ENCODE measurements around the gene TP73.

TP73 gene

DNA sequence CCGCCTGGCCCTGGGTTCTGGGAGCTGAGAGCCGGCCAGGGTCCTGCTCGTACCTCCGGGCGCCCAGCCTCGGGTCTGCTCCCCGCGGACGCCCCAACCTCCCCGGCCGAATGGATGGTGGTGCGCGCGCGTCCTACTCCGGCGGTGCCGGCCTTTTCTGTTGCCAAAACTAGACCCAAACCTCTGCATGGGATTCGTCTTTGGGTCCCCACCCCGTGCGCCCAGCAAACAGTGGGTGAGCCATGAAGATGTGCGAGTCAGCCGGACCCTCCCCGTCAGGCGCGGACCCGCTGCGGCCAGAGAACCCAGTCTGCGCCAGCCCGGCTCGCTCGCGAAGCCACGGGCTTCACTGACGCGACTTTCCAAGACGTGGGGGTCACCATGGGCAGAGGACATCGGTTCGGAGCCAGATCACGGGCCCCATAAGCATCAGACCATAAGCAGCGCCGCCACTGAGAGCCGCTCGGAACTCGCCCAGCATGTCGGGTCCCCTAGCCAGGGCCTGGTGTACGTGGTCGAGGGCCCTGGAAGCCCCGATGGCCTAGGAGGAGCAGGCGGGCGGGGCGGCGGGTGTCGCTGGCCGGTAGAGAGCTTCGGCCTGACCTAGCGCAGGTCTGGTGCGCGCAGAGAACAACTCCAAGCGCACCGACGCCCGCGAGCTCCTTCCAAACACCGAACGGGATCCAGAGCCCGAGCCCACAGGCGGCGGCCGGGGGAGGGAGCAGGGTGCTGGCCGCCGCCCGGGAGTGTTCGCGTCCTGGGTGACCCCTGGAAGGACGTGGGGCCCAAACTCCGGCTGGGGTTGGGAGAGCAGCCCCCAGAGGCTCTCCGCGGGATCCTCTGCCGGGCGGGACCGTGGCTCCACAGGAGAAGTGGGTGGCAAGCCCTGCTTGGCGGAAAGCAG lies 1.0 kb upstream of the TP73 start:
- no peak for DNase-seq (ENCODE audit: low read depth in 2 of 2, low spot score in 1 of 2)

DNA sequence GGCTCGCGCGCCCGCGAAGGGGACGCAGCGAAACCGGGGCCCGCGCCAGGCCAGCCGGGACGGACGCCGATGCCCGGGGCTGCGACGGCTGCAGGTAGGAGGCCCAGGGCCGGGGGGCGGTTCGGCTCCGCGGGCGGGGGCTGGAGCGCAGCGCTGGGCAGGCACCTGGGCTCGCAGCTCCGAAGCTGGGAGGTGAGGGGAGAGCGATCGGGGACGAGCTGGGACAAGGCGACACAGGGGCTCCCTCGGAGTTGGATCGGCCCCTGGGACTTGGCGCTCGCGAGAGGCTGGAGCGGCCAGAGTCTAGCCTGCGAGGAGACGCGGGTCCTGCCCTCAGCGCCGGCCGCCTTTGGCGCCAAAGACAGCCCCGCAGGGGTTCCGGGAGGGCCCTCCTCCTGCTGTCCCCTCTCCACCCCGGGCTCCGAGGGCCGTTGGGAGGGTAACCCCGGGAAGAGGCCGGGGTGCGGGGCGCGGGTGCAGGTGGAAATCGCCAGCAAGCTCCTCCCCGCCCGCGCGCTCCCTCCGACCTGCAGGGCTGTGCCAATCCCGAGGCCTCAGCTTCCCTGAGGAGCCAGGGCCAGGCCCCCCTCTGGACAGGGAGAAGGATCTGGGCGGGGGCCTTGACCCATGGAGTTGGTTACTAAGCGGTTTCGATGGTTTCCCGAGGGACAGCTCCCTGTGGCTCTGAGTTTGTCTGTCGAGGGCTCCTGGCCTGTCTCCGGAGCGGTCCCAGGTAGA lies 401 bp downstream of the TP73 start:
- DNase-seq (ENCODE audit: low read depth in 2 of 2, low spot score in 1 of 2), result no peak

DNA sequence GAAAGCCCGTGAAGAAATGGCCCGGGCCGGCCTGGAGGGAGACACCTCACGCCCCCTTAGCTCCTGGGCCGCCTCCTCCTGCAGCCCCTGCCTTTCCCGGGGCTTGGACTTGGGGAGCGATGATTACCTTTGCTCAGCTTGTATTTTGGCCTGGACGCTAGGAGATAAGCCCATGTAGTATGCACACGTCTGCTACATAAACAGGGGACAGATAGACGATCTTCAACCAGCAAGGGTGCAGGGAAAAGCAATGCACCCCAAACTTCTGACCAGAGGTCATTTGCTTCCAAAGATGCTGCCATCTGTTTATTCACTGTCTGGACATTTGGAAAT lies 936 bp downstream of the TP73 start:
- DNase-seq (ENCODE audit: low read depth in 2 of 2, low spot score in 1 of 2), result no peak

DNA sequence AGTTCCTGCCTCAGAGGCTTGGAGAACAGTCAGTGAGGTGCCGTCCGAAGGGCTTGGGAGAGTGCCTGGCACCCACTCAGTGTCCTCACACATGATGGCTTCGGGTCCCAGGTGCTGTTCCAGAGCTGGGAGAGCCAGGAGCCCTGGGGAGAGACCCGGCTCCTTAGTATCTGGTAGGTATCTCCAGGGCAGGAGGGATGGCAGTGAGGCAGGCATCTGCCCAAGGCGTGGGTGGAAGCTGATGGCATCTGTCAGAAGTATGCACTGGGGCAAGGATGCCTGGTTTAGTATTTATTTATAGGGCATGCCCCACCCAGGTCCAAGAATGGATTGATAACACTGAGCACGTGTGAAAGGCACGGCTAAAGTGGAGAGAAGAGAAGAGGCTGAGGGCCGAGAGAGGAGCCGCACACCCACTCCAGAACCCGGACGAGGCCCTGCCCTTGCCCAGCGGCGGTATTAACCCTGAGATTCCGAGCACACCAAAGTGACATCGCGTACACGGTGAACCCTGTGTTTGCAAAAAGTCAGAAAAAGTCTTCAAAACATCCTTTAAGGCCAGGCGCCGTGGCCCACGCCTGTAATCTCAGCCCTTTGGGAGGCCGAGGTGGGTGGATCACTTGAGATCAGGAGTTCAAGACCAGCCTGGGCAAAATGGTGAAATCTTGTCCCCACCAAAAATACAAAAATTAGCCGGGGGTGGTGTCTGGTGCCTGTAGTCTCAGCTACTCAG lies 2.4 kb downstream of the TP73 start:
- no peak for DNase-seq (ENCODE audit: low read depth in 2 of 2, low spot score in 1 of 2)

DNA sequence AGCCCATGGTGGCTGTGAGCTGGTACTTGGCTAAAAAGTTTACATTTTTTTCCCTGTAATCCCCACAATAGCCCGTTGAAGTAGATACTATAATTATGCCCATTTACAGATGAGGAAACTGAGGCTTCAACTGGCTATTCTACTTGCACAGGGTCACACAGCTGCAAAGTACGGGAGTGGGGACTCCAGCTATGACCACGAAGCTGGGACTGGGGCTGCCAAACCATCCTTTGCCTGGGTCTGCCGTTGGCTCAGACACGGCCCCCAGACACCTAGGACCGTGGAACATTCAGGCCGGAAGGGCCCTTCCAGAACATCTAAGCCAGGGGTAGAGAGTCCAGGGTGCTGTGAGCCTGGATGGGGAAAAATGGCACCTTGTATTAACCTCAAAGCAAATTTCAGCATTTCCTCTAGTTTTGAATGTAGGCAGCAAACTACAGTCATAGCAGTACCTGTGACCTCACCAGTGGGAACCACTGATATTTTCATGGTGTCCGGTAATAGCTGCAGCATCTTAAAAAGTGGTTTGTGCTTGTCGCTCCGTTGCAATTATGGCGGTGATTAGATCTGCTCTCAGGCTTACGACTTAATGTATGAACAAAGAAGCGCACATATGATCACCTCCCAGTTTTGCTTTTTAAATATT lies 4.3 kb downstream of the TP73 start:
- DNase-seq (ENCODE audit: low read depth in 2 of 2, low spot score in 1 of 2), result no peak

DNA sequence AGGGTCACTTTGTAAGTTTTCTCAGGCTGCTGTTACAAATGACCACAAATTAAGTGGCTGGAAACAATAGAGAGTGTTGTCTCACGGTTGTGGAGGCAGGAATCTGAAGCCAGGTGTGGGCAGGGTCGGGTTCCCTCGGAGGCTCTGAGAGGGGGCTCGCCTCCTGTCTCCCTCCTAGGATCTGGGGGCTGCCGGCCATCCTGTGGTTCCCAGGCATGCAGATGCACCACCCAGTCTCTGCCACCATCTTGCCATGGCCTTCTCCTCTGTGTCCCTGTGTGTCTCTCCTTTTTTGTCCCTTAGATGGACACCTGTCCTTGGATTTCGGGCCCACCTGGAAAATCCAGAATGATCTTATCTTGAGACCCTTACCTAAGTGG lies 4.8 kb downstream of the TP73 start:
- DNase-seq (ENCODE audit: low read depth in 2 of 2, low spot score in 1 of 2), result no peak

DNA sequence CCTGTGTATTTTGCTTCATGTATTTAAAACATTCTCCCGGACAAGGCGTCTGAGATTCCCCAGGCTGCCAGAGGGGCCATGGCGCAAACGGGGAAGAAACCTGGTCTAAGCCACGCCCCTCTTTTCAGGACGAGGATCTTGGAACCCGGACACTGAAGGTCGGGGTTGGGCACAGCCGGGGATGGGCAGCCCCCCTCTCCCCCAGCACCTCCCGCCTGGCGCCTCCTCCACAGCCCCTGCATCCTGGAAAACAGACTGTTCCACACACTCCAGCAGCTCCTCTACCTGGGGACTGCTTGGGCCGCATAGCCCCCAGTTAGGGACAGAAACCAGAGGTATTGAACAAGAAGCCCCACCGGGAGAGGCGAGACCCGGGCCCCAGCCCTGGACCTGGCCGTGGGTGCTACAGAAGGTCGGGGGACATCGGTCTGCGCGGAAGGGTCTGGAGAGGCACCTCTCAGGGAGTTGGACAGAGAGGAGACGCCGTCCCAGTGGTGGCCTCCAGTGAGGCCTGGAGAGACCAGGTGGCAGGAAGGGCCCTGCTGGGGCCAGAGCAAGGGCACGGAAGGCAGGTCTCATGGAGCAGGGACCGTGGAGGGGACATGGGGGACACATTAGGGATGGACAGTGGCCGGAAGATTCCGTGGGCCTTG lies 5.4 kb downstream of the TP73 start:
- DNase-seq (ENCODE audit: low read depth in 2 of 2, low spot score in 1 of 2), result no peak

DNA sequence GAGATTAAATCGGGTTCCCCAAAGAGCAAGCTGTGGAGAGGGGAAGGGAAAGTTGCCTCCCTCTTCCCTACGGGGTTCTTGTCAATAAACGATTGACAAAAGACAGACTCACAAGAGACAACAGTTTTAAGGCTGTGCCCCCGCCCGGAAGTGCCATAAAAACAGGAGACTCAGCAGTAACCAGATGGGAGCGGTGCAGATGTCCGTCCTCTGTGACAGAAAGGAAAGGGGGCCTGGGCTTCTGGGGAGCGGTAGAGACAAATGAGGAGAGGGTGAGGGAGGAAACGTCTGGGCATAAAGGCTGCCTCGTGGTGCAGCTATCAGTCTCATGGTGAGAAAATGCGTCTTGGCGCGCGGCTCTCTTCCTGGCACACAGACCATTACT lies 5.9 kb downstream of the TP73 start:
- no peak for DNase-seq (ENCODE audit: low read depth in 2 of 2, low spot score in 1 of 2)

DNA sequence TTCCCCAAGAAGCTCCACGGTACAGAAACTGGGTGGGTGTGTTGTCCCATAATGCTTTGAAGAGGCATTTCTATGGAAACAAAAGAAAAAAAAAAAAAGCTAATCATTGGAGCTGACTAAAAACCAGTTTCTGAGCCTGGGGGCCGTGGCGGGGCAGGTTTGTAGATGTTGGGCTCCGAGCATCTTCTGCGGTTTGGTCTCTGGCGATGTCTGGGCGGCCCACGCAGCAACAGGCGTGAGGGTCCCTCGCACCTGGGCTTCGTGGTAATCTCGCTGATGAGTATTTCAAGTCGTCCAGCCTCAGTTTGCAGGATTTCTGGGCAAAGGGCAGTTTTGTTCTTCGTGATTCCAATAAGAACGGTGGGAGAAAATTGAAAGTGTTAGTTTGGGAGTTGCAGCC lies 6.8 kb downstream of the TP73 start:
- DNase-seq (ENCODE audit: low read depth in 2 of 2, low spot score in 1 of 2), result no peak

DNA sequence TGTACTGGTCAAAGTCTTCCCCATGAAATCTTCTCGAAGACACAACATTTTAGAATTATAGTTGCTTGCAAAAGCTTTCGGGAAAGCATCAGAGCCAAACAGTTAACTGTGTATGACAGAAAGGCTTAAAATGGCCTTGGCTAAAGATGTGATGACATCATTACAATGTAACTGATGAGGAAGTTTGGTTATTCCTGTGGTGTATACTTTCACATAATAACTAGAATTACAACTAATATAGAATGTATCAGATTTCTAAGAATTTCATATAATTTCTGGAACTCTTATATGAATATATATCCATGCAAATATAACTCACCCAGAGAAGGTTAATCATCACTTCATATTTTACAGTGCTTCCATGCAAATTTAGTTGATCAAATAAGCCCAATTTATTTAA lies 8.4 kb downstream of the TP73 start:
- no peak for DNase-seq (ENCODE audit: low read depth in 2 of 2, low spot score in 1 of 2)

DNA sequence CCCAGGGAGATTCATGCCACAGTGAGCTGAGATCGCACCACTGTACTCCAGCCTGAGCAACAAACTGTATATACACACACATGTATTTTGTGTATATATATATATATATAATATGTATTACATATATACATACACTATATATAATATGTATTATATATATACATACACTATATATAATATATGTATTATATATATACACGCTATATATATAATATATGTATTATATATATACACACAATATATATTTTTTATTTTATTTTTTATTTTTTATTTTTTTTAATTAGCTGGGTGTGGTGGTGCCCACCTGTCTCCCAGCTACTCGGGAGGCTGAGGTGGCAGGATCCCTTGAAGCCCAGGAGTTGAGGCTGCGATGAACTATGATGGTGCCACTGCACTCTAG lies 9.3 kb downstream of the TP73 start:
- DNase-seq (ENCODE audit: low read depth in 2 of 2, low spot score in 1 of 2), result no peak

DNA sequence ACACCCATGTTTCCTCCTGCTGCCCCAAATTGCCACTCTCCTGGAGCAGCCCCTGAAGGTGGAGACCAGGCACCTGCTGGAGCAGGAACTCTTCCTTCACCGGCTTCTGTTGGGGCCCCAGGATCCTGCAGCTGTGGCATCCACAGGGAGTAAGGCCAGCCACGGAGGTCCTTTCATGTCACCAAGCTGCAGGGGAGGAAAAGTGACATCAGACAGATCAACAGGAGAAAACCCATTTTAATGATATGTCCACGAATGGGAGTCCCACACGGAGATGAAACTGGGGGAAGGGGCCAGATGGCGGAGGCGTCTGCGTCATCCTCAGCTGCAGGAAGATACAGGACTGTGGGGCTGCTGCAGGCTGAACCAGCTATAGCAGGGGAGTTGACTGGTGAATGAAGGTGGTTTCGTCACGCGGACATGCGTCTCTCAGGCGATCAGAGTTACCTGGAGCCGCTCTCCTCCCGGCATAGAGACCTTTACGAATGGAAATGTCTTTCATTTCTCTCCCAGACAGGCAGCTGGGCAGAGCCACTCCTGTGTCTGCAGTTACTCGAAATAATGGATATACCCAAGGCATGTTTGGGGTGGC lies 9.9 kb downstream of the TP73 start:
- no peak for DNase-seq (ENCODE audit: low read depth in 2 of 2, low spot score in 1 of 2)

DNA sequence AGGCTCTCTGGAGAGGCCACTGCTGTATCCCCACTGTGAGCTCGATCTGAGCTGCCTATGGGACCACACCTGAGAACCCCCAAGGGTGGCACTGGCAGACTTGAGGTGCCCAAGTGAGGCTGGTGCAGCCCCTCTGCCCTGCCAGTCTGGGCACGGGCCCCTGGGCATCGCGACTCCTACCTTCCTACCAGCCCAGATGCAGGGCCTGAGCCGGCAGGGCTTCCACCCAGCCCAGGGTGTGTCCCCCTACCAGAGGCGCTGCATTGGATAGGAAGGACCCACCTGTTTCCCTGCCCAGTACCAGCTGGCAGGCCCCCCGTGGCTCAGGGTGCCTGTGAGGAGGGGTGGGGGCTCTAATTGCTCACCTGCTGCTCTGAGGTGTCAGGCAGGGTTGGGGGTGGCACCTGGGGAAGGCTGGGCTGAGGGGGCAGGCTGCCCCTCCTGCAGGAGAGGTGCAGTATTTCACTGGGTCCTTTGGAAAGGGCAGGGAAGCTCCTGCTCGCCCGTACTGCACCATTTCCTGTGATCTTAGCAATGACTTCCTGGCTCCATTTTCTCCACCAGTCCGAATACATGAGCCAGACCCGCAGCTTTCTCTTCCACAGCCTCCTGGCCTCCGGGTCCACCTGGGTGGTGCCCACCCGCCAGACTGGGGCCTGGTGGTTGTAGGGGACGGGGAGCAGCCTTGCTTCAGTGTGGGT lies 11.8 kb downstream of the TP73 start:
- DNase-seq (ENCODE audit: low read depth in 2 of 2, low spot score in 1 of 2), result no peak

DNA sequence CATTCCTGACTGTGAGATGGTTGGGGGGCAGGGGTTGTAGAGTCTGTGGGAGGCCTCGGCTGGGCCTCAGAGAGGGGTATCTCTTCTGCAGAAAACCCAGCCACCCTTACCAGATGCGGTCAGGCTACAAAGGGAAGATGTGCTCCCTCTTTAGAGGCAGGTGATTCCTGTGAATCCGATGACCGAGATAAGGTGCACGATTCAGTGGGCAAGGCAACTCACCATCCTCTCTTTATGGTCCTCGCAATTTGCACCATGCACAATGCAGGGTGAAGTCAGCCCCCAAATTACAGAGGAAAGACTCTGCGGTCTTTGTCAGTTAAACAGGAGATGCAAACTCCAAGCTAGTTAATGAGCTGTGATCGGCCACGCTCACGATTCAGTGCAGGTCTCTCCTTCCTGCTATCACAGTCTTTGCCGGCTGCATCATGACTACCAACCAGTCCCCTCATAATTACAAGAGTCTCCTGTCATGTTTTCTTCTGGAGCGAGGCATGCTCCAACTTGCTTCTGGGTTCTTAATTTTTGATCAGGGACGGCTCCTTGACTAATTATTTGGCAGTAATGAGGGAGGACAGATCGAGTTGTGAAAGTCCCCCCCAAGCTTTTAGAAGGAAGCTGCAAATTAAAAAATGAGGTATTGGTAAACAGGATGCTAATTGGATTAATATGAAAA lies 12.5 kb downstream of the TP73 start:
- no peak for DNase-seq (ENCODE audit: low read depth in 2 of 2, low spot score in 1 of 2)

DNA sequence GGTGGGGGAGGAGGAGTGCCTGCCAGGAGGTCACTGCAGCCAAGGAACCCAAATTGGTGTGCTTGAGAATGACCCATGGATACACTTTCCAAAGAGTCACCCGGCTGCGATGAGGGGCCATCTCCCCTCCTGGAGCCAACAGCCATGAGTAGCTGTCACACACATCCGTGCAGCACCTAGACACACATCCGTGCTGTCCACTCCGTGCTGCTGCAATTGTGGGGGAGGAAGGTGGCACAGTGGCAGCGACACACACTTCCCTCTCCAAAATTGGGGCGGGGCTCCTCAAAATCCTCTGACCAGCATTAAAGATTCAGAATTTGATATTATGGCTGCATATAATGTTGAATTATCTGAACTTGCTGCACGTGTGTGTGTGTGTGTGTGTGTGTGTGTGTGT lies 15.8 kb downstream of the TP73 start:
- DNase-seq (ENCODE audit: low read depth in 2 of 2, low spot score in 1 of 2), result no peak

DNA sequence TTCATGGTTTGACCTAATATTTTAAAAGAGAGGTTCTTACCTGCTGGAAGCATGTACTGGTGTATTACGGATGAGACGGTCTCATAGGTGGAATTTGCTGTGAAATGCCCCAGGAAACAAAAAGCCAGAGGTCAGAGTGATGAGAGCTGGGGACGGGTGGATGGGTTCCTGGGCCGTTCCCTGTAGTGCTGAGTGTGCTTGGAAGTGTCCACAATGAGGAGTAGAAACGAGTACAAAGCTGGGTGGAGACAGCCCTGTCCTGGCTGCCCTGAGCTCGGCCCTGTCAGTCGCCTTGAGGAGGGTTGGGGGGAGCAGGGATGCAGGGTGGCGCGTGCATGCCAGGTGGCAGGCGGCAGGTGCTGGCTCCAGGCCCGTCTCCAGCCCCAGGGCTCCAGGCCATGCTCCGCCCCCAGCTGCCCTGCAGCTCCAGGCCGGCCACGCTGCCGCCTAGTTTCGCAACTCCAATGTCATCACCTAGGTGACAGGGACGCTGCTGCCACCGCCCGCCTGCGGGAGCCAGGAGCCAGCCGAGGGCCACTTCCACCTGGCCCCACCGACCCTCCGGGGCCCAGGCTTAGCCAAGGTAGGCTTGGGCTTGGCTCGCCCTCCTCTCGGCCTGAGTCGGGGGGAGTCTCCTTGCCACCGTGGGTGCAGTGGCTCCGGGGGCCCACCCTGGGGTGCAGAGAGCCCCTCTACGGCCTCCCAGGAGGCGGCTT lies 16.4 kb downstream of the TP73 start:
- no peak for DNase-seq (ENCODE audit: low read depth in 2 of 2, low spot score in 1 of 2)

DNA sequence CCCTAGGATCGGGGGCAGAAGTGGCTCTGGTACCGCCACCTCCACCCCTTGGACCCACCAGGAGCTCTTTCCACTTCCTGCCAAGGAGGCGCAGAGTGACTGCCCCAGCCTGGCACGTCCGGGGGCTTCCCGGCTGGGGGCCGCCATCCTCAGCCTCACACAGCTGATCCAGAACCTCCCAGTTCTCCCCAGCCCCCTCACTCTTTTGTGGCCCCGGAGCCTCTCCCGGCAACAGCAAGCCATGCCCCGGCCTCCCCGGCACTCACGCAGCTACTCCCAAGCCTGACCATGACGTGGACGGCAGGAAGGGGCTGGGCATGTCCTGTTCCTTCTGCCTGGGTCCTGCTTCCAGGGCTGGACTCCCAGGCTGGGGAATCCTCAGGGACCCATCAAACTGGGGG lies 17.1 kb downstream of the TP73 start:
- no peak for DNase-seq (ENCODE audit: low read depth in 2 of 2, low spot score in 1 of 2)

DNA sequence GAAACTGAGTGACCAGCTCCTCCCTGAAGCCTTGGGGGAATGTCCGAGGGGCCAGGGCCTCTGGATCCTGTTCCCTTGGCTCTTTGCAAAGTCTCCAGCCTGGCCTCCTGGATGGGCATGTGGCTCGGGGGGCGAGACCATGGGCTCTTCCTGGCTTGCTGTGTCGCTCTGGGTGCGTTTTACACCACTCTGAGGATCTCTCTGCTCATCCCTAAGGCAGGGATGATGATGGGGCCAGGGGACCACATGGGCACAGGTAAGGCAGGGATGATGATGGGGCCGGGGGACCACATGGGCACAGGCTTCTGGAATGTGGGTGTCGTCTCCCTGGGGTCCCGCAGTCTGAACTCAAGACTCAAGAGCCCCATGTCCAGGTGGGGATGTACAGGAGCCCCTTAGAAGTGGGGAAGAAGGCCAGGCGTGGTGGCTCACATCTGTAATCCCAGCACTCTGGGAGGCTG lies 17.7 kb downstream of the TP73 start:
- no peak for DNase-seq (ENCODE audit: low read depth in 2 of 2, low spot score in 1 of 2)

DNA sequence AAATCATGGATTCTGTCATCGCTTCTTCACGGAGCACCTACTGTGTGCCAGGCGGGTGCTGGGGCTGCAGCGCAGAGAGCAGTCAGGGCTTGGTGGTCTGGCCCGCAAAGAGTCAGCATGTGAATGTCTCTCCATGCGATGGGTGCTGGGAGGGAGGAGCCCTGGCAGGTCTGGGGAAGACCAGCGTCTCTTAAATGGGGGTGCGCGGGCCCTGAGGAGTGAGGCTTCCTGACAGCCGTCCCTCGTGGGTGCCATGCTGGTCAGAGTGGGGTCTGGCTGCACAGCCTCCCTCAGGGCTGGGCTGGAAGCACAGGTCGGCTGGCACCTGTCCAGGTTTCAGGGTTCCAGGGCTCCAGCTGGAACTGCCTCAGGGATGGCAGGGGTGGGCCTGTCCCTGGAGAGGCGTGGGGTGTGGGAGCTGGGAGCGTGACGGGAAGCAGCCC lies 18.5 kb downstream of the TP73 start:
- no peak for DNase-seq (ENCODE audit: low read depth in 2 of 2, low spot score in 1 of 2)

All from stimulated activated CD8-positive, alpha-beta memory T cell treated with anti-CD3 and anti-CD28 coated beads, Interleukin-4, amount 100 ng/mL, for 4 hours (primary cell).